BE2C (cell line): Measurements from ENCODE around the gene KDM2A.
"Not testable (repeated sequence)": the region's sequence is repeated elsewhere in the genome, so short reads cannot be mapped to it uniquely, and the experiment has no call there.

Experiments used
- DNase-seq: peaks from one replicate; pipeline ENCODE4 v3.0.0-alpha.2; 2020
- H3K27me3 ChIP-seq: fragments of 250-450 bp; sonication (Bioruptor Pico); 2 replicates; pipeline ENCODE4 v1.5.1; 2020; ENCODE audit warnings: mild to moderate bottlenecking
- H3K36me3 ChIP-seq: fragments of 250-450 bp; sonication (Bioruptor Pico); 2 replicates; pipeline ENCODE4 v1.5.1; 2020; ENCODE audit warnings: mild to moderate bottlenecking
- H3K4me1 ChIP-seq: fragments of 250-450 bp; sonication (Bioruptor Pico); 2 replicates; pipeline ENCODE4 v1.5.1; 2020
- H3K4me3 ChIP-seq: 2 replicates; pipeline ENCODE4 v1.5.1; 2011; ENCODE audit warnings: low read depth, low read length
- H3K9me3 ChIP-seq: fragments of 250-450 bp; sonication (Bioruptor Pico); 2 replicates; pipeline ENCODE4 v1.5.1; 2020
- TF ChIP-seq, protein P1 (sequence below): IDR thresholded peaks from 2 replicates; pipeline ENCODE4 v1.5.1; 2012; ENCODE audit warnings: mild to moderate bottlenecking, low read depth, low read length

KDM2A gene

DNA sequence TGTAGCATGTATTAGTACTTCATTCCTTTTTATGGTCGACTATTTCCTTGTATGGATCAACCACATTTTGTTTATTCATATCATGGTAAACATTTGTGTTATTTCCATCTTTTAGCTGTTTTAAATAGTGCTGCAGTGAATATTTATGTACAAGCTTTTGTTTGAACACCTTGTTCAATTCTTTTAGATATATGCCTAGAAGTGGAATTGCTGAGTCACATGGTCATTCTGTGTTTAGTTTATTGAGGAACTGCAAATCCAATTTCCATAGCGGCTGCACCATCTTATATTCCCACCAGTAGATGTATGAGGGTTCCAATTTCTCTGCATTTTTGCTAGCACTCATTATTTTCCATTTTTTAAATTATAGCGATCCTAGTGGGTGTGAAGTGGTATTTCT is 85.8 kb downstream of the KDM2A start:
- H3K36me3 ChIP-seq = peaks cover 31% of the 10 kb centered on the region
- TF ChIP-seq, protein P1, sequence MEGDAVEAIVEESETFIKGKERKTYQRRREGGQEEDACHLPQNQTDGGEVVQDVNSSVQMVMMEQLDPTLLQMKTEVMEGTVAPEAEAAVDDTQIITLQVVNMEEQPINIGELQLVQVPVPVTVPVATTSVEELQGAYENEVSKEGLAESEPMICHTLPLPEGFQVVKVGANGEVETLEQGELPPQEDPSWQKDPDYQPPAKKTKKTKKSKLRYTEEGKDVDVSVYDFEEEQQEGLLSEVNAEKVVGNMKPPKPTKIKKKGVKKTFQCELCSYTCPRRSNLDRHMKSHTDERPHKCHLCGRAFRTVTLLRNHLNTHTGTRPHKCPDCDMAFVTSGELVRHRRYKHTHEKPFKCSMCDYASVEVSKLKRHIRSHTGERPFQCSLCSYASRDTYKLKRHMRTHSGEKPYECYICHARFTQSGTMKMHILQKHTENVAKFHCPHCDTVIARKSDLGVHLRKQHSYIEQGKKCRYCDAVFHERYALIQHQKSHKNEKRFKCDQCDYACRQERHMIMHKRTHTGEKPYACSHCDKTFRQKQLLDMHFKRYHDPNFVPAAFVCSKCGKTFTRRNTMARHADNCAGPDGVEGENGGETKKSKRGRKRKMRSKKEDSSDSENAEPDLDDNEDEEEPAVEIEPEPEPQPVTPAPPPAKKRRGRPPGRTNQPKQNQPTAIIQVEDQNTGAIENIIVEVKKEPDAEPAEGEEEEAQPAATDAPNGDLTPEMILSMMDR = no peak
- DNase-seq = no peak
- H3K4me1 ChIP-seq = no peaks in the 10 kb centered on the region
- no peak overlapping the region for H3K4me3 ChIP-seq
- no peaks in the 10 kb centered on the region; the same call in 1 of the 2 replicates for H3K9me3 ChIP-seq
- no peaks in the 10 kb centered on the region for H3K27me3 ChIP-seq

DNA sequence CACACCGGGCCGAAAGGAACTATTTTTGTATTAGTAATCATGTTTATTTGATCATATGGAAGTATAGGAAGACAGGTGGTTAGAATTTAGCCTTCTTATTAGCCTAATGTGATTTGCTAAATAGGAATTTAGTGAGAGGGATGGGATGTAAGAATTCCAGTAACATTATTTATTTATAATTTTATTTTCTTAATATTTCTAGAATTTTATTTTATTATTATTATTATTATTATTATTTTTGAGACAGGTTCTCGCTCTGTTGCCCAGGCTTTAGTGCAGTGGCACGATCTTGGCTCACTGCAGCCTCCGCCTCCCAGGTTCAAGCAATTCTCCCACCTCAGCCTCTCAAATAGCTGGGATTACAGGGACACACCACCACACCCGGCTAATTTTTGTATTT is 90.2 kb downstream of the KDM2A start:
- not testable (repeated sequence) for H3K4me1 ChIP-seq, H3K9me3 ChIP-seq, DNase-seq, H3K27me3 ChIP-seq, H3K4me3 ChIP-seq
- peaks cover 44% of the 10 kb centered on the region for H3K36me3 ChIP-seq

DNA sequence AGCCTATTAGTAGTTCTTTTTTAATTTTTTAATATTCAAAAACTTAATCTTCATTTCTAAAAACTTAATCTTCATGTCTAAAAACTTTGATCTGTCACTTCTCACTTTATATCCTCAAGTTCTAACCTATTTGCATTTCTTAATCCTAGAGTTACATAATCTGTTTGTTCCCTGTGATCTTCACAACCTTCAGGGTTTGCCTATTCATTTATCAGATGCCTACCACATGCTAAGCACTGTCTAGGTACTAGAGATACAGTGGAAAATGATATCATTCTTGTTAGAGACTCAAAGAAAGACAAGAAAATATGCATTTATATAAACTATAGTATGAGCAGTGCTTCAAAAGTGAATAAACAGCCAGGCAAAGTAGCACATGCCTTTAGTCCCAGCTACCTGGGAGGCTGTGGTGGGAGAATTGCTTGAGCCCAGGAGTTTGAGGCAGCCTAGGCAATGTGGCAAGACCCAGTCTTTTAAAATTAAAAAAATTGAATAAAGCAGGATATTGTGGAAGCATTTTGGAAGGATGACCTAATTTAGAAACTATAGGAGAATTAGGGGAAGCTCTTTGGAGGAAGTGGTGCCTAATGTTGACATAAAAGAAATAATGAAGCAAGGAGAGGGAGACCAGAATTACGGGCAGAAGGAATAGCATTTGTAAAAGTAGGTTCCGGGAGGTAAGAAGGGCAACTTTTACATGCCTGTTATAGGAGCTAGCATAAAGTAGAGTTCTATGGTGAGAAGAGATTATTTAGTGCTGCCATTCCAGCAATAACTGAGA is 92.8 kb downstream of the KDM2A start:
- no peak for DNase-seq
- H3K4me3 ChIP-seq = no peak overlapping the region
- H3K36me3 ChIP-seq = peaks cover 67% of the 10 kb centered on the region
- H3K9me3 ChIP-seq = no peaks in the 10 kb centered on the region
- no peaks in the 10 kb centered on the region for H3K27me3 ChIP-seq
- no peaks in the 10 kb centered on the region for H3K4me1 ChIP-seq
- TF ChIP-seq, protein P1 = no peak

DNA sequence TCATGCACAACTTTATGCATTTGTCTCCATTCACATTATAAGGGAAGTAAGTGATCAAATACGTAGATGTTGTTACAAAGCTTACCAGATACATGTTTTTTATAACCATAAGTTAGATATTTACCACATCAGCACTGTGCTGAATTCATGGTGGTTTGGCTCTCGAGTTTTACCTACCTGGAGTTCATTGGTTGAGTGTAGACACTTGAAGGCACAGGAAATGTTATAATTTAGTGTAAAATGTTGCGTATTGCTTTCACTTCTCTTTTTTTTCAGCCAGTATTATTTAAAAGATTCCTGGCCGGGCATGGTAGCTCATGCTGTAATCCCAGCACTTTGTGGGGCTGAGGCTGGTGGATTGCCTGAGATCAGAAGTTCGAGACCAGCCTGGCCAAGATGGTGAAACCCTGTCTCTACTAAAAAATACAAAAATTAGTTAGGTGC is 94.1 kb downstream of the KDM2A start:
- Histone ChIP-seq H3K36me3 (peaks cover 72% of the 10 kb centered on the region), H3K4me1 (no peaks in the 10 kb centered on the region), H3K4me3 (no peak overlapping the region), H3K9me3 (no peaks in the 10 kb centered on the region), H3K27me3 (no peaks in the 10 kb centered on the region)
- no peak for DNase-seq
- TF ChIP-seq, protein P1 = no peak

DNA sequence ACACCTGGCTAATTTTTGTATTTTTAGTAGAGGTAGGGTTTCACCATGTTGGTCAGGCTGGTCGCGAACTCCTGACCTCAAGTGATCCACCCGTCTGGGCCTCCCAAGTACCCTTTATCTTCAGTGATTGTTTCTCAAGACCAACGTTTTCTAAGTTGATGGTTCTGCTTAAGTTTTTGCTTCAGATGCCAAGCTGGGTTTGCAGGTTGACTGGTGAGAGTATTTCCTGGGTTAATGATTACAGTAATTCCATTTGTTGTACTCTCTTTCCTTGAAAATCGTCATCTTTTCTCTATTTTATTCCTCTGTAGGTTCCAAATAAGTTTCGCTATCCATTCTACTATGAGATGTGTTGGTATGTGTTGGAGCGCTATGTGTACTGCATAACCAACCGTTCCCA is 108.7 kb downstream of the KDM2A start:
- no peak for DNase-seq
- Histone ChIP-seq H3K36me3 (peaks cover 54% of the 10 kb centered on the region), H3K27me3 (no peaks in the 10 kb centered on the region), H3K4me1 (no peaks in the 10 kb centered on the region), H3K9me3 (no peaks in the 10 kb centered on the region), H3K4me3 (no peak overlapping the region)
- TF ChIP-seq, protein P1 = no peak

DNA sequence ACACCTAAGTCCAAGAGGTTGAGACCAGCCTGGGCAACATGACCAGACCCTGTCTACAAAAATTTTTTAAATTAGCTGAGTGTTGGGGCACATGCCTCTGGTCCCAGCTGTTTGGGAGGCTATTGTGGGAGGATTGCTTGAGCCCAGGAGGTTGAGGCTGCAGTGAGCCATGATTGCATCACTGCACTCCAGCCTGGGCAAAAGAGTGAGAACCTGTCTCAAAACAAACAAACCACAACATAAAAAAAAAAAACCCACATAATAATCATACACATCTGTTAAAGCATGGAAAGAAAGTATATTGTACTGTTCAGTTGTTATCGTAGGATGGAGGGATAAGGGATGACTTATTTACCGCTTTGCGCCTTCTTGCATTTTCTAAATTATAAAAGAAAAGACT is 111.3 kb downstream of the KDM2A start:
- DNase-seq = no peak
- Histone ChIP-seq H3K27me3 (no peaks in the 10 kb centered on the region), H3K9me3 (no peaks in the 10 kb centered on the region), H3K4me3 (no peak overlapping the region), H3K36me3 (peaks cover 43% of the 10 kb centered on the region), H3K4me1 (no peaks in the 10 kb centered on the region)
- TF ChIP-seq, protein P1 = no peak
